Activated CD8-positive, alpha-beta memory T cell treated with anti-CD3 and anti-CD28 coated beads, Interleukin-2, amount 50 U/mL, for 4 hours (primary cell): ENCODE measurements around the gene MICOS13.
"Not testable (repeated sequence)": the region's sequence is repeated elsewhere in the genome, so short reads cannot be mapped to it uniquely, and the experiment has no call there.

Experiments
- DNase-seq: peaks from one replicate; pipeline ENCODE4 v3.0.0-alpha.2; 2020

MICOS13 gene

GRCh38 chr19:5698635-5699422 is 18.5 kb upstream of the MICOS13 start:
- no peak for DNase-seq

- DNase-seq = no peak
These were observed 17.7 kb upstream of the MICOS13 start for GRCh38 chr19:5697890-5698634.

GRCh38 chr19:5697022-5697889 is 16.9 kb upstream of the MICOS13 start:
- DNase-seq = no peak

- DNase-seq = no peak
These were observed 16.1 kb upstream of the MICOS13 start for GRCh38 chr19:5696196-5697021.

GRCh38 chr19:5695649-5696195 is 15.4 kb upstream of the MICOS13 start:
- no peak for DNase-seq

DNA sequence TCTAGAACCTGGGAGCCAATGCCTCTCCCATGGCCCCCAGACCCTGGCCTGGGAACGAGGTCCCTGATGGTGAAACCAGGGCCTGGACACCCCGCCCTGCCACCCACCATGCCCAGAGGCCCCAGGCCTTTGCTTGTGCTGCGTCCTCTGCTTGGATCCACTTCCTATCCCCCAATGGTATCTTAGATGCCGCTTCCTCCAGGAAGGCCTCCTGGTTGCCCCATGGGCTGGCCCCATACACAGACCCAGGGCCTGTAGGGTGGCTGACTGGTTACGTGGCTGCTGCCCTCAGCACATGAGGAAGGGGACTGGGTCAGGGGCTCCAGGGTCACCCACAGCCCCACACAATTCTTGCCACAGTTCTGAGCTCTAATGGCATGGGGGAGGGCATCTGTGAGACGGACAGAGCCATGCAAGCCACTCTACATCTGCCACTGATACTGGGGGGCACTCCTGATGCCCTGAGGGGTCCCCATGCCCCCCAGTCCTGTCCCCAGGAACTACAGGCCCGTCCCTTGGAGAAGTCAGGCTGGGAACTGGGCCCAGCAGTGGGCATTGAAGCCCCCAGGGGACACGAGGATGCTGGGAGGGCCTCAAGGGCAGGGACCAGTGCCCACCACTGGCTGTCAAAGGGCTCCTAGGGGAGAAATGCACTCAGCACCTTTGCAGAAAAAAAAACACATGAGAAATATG is 14.8 kb upstream of the MICOS13 start:
- DNase-seq = no peak

DNA sequence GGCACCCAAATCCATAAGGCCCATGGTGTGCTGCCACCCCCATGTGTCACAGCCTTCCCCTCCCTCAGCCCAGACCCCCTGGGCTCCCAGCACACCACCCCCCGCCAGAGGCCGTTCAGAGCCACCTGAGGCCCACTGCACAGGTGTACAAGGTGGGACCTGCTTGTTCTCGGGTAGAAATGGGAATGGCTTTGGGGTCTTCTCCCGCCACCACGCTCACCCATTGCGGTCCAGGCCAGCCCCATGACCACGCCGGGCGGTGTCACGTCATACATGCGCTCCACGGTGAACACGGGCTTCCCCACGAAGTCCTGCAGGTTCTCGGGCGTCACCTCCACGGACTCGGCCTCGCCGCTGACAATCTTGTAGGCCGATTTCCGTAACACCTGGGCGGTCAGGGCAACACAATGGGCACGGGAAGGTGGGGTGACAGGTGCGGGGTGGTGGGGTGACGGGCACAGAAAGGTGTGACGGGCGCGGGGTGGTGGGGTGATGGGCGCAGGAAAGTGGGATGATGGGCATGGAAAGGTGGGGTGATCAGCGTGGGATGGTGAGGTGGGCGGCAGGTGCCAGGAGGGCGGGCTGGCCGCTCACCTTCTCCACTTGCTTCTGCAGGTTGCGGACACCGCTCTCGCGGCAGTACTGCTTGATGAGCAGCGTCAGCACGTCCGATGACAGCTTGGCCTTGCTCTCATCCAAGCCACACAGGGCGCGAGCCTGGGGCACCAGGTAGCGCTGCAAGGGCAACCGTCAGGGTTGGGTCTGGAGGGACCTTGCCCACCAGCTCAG is 14.0 kb upstream of the MICOS13 start:
- no peak for DNase-seq

- no peak for DNase-seq
These were observed 13.2 kb upstream of the MICOS13 start for GRCh38 chr19:5693195-5694166.

- DNase-seq = no peak
These were observed 12.4 kb upstream of the MICOS13 start for GRCh38 chr19:5692723-5693194.

GRCh38 chr19:5691822-5692722 is 11.8 kb upstream of the MICOS13 start:
- no peak for DNase-seq

- DNase-seq = peak; percentile 66
These were observed 10.9 kb upstream of the MICOS13 start for GRCh38 chr19:5690955-5691821.

DNA sequence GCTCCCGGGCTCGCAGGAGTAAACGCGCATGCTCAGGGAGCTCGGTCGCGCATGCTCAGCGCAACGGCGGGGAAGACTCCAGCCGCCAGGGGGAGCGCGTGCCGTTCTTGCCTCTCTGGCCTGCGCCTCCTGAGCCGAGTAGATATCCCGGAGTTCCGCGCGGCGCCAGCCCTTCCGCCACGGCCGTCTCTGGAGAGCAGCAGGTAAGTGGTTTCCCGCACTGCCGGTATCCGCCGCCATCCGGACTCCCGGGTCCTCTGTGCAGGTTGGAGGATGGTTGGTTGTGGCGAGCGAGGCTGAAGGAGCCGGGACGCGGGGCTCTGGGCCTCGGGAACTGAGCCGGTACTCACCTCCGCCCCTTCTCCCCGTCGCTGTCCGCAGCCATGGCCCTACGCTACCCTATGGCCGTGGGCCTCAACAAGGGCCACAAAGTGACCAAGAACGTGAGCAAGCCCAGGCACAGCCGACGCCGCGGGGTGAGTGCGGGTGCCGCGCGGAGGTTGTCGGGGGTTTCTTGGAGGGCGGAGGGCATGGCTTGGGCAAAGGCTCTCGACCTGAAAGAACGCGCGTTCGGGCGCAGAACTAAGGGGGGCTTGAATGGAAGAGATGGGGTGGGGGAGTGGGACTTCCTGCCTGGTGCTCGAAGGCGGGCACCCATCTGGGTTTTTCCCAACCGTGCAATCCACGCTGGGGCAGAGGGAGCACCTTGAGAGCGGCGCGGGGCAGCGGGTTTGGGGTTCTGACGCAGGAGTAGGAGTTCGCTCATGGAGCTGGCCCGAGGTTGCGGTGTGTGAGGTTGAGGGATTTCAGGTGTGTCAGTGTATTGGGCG is 10.0 kb upstream of the MICOS13 start, which contains the start of gene RPL36:
RPL36 (plus strand) TSS at position 171 of the 830 bp plus-strand sequence; CDS start at position 384, 213 bp downstream.
- DNase-seq = peak; percentile 99

GRCh38 chr19:5688262-5688881 is 8.1 kb upstream of the MICOS13 start:
- DNase-seq = not testable (repeated sequence)

DNA sequence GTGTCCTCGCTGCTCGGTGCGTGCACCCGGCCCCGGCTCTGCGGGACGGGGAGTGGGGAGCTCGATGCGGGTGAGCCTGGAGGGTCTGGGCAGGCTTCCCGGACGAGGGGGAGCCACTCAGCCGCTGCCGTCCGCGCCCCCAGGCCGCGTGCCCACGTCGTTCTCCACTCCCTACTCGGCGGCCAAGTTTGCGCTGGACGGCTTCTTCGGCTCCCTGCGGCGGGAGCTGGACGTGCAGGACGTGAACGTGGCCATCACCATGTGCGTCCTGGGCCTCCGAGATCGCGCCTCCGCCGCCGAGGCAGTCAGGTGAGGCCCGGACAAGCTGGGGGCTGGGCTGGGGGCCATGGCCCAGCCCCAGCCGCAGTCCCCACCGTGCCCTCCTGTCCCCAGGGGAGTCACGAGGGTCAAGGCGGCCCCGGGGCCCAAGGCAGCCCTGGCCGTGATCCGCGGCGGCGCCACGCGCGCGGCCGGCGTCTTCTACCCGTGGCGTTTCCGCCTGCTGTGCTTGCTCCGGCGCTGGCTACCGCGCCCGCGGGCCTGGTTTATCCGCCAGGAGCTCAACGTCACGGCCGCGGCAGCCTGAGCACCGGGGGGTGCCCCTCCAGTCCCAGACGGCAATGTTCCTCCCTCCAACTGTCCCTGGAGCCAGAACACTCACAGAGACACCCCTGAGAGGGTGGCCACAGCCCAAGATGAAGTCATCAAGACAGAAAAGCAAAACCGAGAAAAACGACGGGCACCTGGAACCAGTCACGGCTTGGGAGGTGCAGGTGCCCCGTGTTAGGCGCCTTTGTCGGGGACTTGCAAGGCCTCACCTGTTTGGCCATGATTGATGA is 7.3 kb upstream of the MICOS13 start:
- no peak for DNase-seq
